K562 (cell line): ENCODE data around the gene DGCR8. TPM values are rescaled to one million over a fixed set of nuclear protein-coding genes. Genes with fewer than 3 reads are reported as not detected.
A peak's percentile ranks its signal among the peaks of the same experiment; 100 is the strongest.

Source experiments
- ATF1 ChIP-seq, 2 experiments: fragments of 450-650 bp in 1 of 2; IDR thresholded peaks; 2 replicates each; pipeline ENCODE4 v1.6.1; 2016; ENCODE audit warnings: missing compliant biosample characterization in 1 of 2, missing genetic modification characterization in 1 of 2
- FOXM1 ChIP-seq, 2 experiments: fragments of 450-650 bp in 1 of 2; sonication (generic) in 1 of 2; formaldehyde crosslinking in 1 of 2; IDR thresholded peaks; 2 replicates each; pipeline versions ENCODE4 v1.6.1 to v1.9.0; 2017 to 2022; ENCODE audit warnings: low read depth in 2 of 2, mild to moderate bottlenecking in 2 of 2, missing genetic modification reagents in 1 of 2, moderate library complexity in 1 of 2
- polyA plus RNA-seq, 8 experiments: library from polyadenylated mRNA; depleted of rRNA in 4 of 8; stranded (reverse) in 5 of 8; unstranded in 3 of 8; fragments of >200 nt; fragmentation: Nextera tagmentation in 2 of 8; fragmentation: Illumina TruSeq in 1 of 8; extraction: Ambion mirVana in 2 of 8; extraction: Trizol in 1 of 8; gene quantifications; 2 replicates each; pipeline versions ENCODE4 v1.2.1 to v1.2.3, GENCODE V29; 2011 to 2014; ENCODE audit warnings: inconsistent platforms in 1 of 8, missing spikeins in 1 of 8
- total RNA-seq, 7 experiments: library from RNA; depleted of rRNA in 6 of 7; stranded (reverse); fragments of >200 nt in 6 of 7; fragmentation: Illumina TruSeq in 2 of 7; extraction: Trizol in 2 of 7; gene quantifications; 2 replicates each; pipeline versions ENCODE4 v1.2.1 to v1.2.3, GENCODE V29; 2011 to 2021; ENCODE audit warnings: low replicate concordance in 1 of 7
- TF ChIP-seq, protein P1 (sequence below): fragments of 450-650 bp; IDR thresholded peaks from 2 replicates; pipeline ENCODE4 v1.6.1; 2018; ENCODE audit not compliant: partially characterized antibody
- TF ChIP-seq, protein P2 (sequence below): sonication (generic); formaldehyde crosslinking; IDR thresholded peaks from 2 replicates; pipeline ENCODE4 v1.8.1; 2023; ENCODE audit warnings: mild to moderate bottlenecking, missing genetic modification reagents
- TF ChIP-seq, protein P3 (sequence below): sonication (generic); formaldehyde crosslinking; IDR thresholded peaks from 2 replicates; pipeline ENCODE4 v1.9.0; 2022; ENCODE audit warnings: mild to moderate bottlenecking, missing genetic modification reagents
- TF ChIP-seq, protein P4 (sequence below): sonication (generic); formaldehyde crosslinking; IDR thresholded peaks from 2 replicates; pipeline ENCODE4 v1.8.1; 2023; ENCODE audit warnings: mild to moderate bottlenecking, missing genetic modification reagents
- TF ChIP-seq, protein P5 (sequence below): sonication (generic); formaldehyde crosslinking; IDR thresholded peaks from 2 replicates; pipeline ENCODE4 v1.8.1; 2023; ENCODE audit warnings: missing genetic modification reagents, mild to moderate bottlenecking, borderline replicate concordance
- TF ChIP-seq, protein P6 (sequence below): sonication (generic); formaldehyde crosslinking; IDR thresholded peaks from 2 replicates; pipeline ENCODE4 v1.8.0; 2022; ENCODE audit warnings: mild to moderate bottlenecking, missing genetic modification reagents

Gene DGCR8
- total and polyA plus RNA-seq, 9 of the 15 experiments (the other 6 are each of a cell fraction or from before 2014, with no cell fraction given): 5.9 to 144 (median 80.1) TPM

DNA sequence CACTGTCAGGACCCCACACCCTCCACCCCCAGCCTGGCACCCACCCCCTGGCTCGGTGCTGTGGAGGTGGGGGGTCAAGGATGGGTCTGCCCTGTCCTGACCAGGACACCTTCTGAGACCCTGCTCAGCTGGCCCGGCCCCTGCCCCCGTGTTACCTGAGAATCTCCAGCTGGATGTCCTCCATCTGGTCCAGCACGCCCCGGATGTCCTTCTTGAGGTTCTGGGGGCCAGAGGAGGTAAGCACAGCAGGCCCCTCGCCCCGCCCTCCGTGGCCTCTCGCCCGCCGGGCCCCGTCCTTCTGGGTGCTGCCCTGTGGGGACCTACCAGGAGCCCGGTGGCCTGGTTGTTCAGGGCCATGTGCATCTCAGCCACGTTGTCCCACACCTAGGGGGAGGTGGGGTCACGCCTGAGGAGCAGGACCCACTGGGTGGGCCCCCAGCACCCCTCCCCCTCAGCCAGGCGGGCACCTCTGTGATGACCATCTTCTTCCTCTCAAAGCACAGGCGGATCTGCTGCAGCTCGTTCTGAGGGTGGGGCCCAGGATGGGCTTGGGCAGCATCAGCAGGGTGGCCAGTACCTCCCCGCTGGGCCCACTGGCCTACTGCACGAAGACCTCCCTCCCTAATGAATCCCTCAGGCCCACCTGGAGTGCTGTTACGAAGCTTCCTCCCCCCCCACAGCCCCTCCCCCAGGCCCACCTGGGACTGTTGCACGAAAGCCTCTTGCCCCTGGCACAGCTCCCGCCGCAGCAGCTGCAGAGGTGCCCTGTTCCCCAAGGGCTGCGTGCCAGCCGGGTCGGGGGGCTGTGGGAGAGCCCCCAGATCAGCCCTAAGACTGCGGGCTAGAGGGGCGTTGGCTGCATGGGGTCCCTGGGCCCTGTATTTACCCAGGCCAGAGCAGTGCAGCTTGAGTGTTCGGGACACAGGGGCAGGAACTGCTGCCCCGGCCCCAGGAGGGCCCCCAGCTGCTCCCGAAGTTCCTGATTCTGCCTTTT lies 69.5 kb downstream of the DGCR8 start (continued):
- TF ChIP-seq, protein P1, sequence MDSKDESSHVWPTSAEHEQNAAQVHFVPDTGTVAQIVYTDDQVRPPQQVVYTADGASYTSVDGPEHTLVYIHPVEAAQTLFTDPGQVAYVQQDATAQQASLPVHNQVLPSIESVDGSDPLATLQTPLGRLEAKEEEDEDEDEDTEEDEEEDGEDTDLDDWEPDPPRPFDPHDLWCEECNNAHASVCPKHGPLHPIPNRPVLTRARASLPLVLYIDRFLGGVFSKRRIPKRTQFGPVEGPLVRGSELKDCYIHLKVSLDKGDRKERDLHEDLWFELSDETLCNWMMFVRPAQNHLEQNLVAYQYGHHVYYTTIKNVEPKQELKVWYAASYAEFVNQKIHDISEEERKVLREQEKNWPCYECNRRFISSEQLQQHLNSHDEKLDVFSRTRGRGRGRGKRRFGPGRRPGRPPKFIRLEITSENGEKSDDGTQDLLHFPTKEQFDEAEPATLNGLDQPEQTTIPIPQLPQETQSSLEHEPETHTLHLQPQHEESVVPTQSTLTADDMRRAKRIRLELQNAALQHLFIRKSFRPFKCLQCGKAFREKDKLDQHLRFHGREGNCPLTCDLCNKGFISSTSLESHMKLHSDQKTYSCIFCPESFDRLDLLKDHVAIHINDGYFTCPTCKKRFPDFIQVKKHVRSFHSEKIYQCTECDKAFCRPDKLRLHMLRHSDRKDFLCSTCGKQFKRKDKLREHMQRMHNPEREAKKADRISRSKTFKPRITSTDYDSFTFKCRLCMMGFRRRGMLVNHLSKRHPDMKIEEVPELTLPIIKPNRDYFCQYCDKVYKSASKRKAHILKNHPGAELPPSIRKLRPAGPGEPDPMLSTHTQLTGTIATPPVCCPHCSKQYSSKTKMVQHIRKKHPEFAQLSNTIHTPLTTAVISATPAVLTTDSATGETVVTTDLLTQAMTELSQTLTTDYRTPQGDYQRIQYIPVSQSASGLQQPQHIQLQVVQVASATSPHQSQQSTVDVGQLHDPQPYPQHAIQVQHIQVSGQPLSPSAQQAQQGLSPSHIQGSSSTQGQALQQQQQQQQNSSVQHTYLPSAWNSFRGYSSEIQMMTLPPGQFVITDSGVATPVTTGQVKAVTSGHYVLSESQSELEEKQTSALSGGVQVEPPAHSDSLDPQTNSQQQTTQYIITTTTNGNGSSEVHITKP: no peak
- TF ChIP-seq, protein P2, sequence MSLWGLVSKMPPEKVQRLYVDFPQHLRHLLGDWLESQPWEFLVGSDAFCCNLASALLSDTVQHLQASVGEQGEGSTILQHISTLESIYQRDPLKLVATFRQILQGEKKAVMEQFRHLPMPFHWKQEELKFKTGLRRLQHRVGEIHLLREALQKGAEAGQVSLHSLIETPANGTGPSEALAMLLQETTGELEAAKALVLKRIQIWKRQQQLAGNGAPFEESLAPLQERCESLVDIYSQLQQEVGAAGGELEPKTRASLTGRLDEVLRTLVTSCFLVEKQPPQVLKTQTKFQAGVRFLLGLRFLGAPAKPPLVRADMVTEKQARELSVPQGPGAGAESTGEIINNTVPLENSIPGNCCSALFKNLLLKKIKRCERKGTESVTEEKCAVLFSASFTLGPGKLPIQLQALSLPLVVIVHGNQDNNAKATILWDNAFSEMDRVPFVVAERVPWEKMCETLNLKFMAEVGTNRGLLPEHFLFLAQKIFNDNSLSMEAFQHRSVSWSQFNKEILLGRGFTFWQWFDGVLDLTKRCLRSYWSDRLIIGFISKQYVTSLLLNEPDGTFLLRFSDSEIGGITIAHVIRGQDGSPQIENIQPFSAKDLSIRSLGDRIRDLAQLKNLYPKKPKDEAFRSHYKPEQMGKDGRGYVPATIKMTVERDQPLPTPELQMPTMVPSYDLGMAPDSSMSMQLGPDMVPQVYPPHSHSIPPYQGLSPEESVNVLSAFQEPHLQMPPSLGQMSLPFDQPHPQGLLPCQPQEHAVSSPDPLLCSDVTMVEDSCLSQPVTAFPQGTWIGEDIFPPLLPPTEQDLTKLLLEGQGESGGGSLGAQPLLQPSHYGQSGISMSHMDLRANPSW (CRISPR knock-in tag): 0 out of 2 replicates have a peak, but pooled peaks have one; percentile 71
- TF ChIP-seq FOXM1 (IDR thresholded peaks at IDR 0.05; ENCODE audit: low read depth): no peak
- 0 out of 2 replicates have a peak, but pooled peaks have one; percentile 55 for TF ChIP-seq FOXM1 (CRISPR knock-in tag; IDR thresholded peaks at IDR 0.05; ENCODE audit: low read depth)
- TF ChIP-seq, protein P3, sequence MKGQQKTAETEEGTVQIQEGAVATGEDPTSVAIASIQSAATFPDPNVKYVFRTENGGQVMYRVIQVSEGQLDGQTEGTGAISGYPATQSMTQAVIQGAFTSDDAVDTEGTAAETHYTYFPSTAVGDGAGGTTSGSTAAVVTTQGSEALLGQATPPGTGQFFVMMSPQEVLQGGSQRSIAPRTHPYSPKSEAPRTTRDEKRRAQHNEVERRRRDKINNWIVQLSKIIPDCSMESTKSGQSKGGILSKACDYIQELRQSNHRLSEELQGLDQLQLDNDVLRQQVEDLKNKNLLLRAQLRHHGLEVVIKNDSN (CRISPR knock-in tag): 0 out of 2 replicates have a peak, but pooled peaks have one; percentile 4
- TF ChIP-seq ATF1 (CRISPR knock-in tag; IDR thresholded peaks at IDR 0.05): 0 out of 2 replicates have a peak, but pooled peaks have one; percentile 5
- no peak for TF ChIP-seq ATF1 (tag; IDR thresholded peaks at IDR 0.05)
- TF ChIP-seq, protein P4, sequence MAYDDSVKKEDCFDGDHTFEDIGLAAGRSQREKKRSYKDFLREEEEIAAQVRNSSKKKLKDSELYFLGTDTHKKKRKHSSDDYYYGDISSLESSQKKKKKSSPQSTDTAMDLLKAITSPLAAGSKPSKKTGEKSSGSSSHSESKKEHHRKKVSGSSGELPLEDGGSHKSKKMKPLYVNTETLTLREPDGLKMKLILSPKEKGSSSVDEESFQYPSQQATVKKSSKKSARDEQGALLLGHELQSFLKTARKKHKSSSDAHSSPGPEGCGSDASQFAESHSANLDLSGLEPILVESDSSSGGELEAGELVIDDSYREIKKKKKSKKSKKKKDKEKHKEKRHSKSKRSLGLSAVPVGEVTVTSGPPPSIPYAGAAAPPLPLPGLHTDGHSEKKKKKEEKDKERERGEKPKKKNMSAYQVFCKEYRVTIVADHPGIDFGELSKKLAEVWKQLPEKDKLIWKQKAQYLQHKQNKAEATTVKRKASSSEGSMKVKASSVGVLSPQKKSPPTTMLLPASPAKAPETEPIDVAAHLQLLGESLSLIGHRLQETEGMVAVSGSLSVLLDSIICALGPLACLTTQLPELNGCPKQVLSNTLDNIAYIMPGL (CRISPR knock-in tag): no peak
- TF ChIP-seq, protein P5, sequence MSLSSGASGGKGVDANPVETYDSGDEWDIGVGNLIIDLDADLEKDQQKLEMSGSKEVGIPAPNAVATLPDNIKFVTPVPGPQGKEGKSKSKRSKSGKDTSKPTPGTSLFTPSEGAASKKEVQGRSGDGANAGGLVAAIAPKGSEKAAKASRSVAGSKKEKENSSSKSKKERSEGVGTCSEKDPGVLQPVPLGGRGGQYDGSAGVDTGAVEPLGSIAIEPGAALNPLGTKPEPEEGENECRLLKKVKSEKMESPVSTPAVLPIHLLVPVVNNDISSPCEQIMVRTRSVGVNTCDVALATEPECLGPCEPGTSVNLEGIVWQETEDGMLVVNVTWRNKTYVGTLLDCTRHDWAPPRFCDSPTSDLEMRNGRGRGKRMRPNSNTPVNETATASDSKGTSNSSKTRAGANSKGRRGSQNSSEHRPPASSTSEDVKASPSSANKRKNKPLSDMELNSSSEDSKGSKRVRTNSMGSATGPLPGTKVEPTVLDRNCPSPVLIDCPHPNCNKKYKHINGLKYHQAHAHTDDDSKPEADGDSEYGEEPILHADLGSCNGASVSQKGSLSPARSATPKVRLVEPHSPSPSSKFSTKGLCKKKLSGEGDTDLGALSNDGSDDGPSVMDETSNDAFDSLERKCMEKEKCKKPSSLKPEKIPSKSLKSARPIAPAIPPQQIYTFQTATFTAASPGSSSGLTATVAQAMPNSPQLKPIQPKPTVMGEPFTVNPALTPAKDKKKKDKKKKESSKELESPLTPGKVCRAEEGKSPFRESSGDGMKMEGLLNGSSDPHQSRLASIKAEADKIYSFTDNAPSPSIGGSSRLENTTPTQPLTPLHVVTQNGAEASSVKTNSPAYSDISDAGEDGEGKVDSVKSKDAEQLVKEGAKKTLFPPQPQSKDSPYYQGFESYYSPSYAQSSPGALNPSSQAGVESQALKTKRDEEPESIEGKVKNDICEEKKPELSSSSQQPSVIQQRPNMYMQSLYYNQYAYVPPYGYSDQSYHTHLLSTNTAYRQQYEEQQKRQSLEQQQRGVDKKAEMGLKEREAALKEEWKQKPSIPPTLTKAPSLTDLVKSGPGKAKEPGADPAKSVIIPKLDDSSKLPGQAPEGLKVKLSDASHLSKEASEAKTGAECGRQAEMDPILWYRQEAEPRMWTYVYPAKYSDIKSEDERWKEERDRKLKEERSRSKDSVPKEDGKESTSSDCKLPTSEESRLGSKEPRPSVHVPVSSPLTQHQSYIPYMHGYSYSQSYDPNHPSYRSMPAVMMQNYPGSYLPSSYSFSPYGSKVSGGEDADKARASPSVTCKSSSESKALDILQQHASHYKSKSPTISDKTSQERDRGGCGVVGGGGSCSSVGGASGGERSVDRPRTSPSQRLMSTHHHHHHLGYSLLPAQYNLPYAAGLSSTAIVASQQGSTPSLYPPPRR (CRISPR knock-in tag): no peak
- TF ChIP-seq, protein P6, sequence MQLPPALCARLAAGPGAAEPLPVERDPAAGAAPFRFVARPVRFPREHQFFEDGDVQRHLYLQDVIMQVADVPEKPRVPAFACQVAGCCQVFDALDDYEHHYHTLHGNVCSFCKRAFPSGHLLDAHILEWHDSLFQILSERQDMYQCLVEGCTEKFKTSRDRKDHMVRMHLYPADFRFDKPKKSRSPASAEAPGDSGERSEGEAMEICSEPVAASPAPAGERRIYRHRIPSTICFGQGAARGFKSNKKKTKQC: peak; percentile 33; the same call in 1 of the 2 replicates
